ENCODE data around the gene MAEA. TPM values are rescaled to one million over a fixed set of nuclear protein-coding genes. Genes with fewer than 3 reads are reported as not detected.

Gene MAEA
- total RNA-seq, 4 donors from 2014 or later, result 114 to 211 (median 168) TPM

- no peak for DNase-seq
- in situ Hi-C loops (cut with MboI; ENCODE audit: low pct_ligation_motif_present in 1 of 4, low pct_unique_long_range_greater_than_20kb in 1 of 4, low sequenced_read_pairs in 3 of 4) (no loop called here), intact Hi-C loops (cut with DNase I; ENCODE audit: low total_unique reads) (no loop called here)
- no peak overlapping the region for H3K4me3 ChIP-seq
- no peaks in the 10 kb centered on the region for H3K27me3 ChIP-seq
- H3K9me3 ChIP-seq, result no peaks in the 10 kb centered on the region
- TF ChIP-seq POLR2A (IDR thresholded peaks at IDR 0.05), result no peak
- no peak for TF ChIP-seq CTCF (IDR thresholded peaks at IDR 0.05)
- no peak for TF ChIP-seq POLR2AphosphoS5 (IDR thresholded peaks at IDR 0.05)
- no peak for TF ChIP-seq EP300 (IDR thresholded peaks at IDR 0.05; ENCODE audit: low read depth)
- WGBS, 2 donors (ENCODE audit: low coverage in 1 of 2), result 94% methylated on average over 38 of the region's 51 CpGs; no CpG with 5 or more reads in 1 of the 2 donors
- no peak overlapping the region for H3K27ac ChIP-seq
- H3K4me1 ChIP-seq, result no peaks in the 10 kb centered on the region
- H3K36me3 ChIP-seq, result peaks cover 0 to 10% (median 0%) of the 10 kb centered on the region in 4 donors
Observed at GRCh38 chr4:1328267-1329155, 38.8 kb downstream of the MAEA start.

GRCh38 chr4:1329408-1330371, 40.0 kb downstream of the MAEA start:
- no peak for TF ChIP-seq CTCF (IDR thresholded peaks at IDR 0.05)
- TF ChIP-seq POLR2A (IDR thresholded peaks at IDR 0.05), result no peak
- no peak for TF ChIP-seq POLR2AphosphoS5 (IDR thresholded peaks at IDR 0.05)
- no peak for TF ChIP-seq EP300 (IDR thresholded peaks at IDR 0.05; ENCODE audit: low read depth)
- no peaks in the 10 kb centered on the region for H3K9me3 ChIP-seq
- H3K27me3 ChIP-seq, result no peaks in the 10 kb centered on the region
- H3K36me3 ChIP-seq, result peaks cover 0 to 12% (median 2%) of the 10 kb centered on the region in 4 donors
- 83 to 91% methylated on average over 4 to 30 of the region's 34 CpGs for WGBS, 2 donors (ENCODE audit: low coverage in 1 of 2)
- intact Hi-C loops (cut with DNase I; ENCODE audit: low total_unique reads), result no loop called here
- no peak overlapping the region for H3K4me3 ChIP-seq
- in situ Hi-C loops (cut with MboI; ENCODE audit: low pct_ligation_motif_present in 1 of 4, low pct_unique_long_range_greater_than_20kb in 1 of 4, low sequenced_read_pairs in 3 of 4), result loop anchor here in 1 of 4 donors (10.0 kb wide), 1 partner anchor 75 kb away; no protein-coding TSS in a partner anchor
- H3K27ac ChIP-seq, result no peak overlapping the region
- H3K4me1 ChIP-seq, result no peaks in the 10 kb centered on the region
- DNase-seq, result no peak

GRCh38 chr4:1330761-1331590, 41.3 kb downstream of the MAEA start:
- Histone ChIP-seq H3K36me3 (peaks cover 0 to 16% (median 2%) of the 10 kb centered on the region in 4 donors), H3K27ac (no peak overlapping the region), H3K9me3 (no peaks in the 10 kb centered on the region), H3K27me3 (no peaks in the 10 kb centered on the region), H3K4me3 (no peak overlapping the region), H3K4me1 (no peaks in the 10 kb centered on the region)
- 88 to 100% methylated on average over 1 to 32 of the region's 34 CpGs for WGBS, 2 donors (ENCODE audit: low coverage in 1 of 2)
- DNase-seq, result no peak
- intact Hi-C loops (cut with DNase I; ENCODE audit: low total_unique reads) (no loop called here), in situ Hi-C loops (cut with MboI; ENCODE audit: low pct_ligation_motif_present in 1 of 4, low pct_unique_long_range_greater_than_20kb in 1 of 4, low sequenced_read_pairs in 3 of 4) (loop anchor here in 1 of 4 donors (10.0 kb wide), 1 partner anchor 76 kb away; no protein-coding TSS in a partner anchor)
- no peak for TF ChIP-seq CTCF (IDR thresholded peaks at IDR 0.05)
- TF ChIP-seq POLR2AphosphoS5 (IDR thresholded peaks at IDR 0.05), result no peak
- no peak for TF ChIP-seq EP300 (IDR thresholded peaks at IDR 0.05; ENCODE audit: low read depth)
- no peak for TF ChIP-seq POLR2A (IDR thresholded peaks at IDR 0.05)

Data from transverse colon (tissue), 4 donors.